ENCODE measurements around the gene PPM1A. TPM values are rescaled to one million over a fixed set of nuclear protein-coding genes. Genes with fewer than 3 reads are reported as not detected.
"Not testable (repeated sequence)": the region's sequence is repeated elsewhere in the genome, so short reads cannot be mapped to it uniquely, and the experiment has no call there.

The PPM1A gene
- total RNA-seq, 2 experiments from 2014 or later = 30.4 to 41.5 TPM

GRCh38 chr14:60300019-60300418, 51.0 kb downstream of the PPM1A start:
- intact Hi-C loops (cut with DNase I, micrococcal nuclease) = no loop called here
- CTCF ChIA-PET = interaction anchor here (0.9 to 2.0 kb wide), 6 partner anchors 9 to 262 kb away, joined by 4 to 7 read pairs (median 5); no protein-coding TSS in a partner anchor
- H3K27ac Mint-ChIP-seq = no peak overlapping the region
- H3K4me1 Mint-ChIP-seq = no peaks in the 10 kb centered on the region
- no peaks in the 10 kb centered on the region for H3K9me3 Mint-ChIP-seq (ENCODE audit: low read depth)
- H3K36me3 Mint-ChIP-seq (ENCODE audit: low read depth) = no peaks in the 10 kb centered on the region
- POLR2A ChIA-PET = no interaction called here
- DNase-seq (no peak), ATAC-seq (no peak)
- H3K27me3 Mint-ChIP-seq = no peaks in the 10 kb centered on the region
- H3K4me3 Mint-ChIP-seq = no peak overlapping the region

GRCh38 chr14:60301685-60302084, 52.7 kb downstream of the PPM1A start:
- no peak for ATAC-seq
- H3K27me3 Mint-ChIP-seq = no peaks in the 10 kb centered on the region
- no peaks in the 10 kb centered on the region for H3K36me3 Mint-ChIP-seq (ENCODE audit: low read depth)
- H3K4me3 Mint-ChIP-seq = no peak overlapping the region
- DNase-seq = no peak
- ChIA-PET POLR2A (no interaction called here), CTCF (interaction anchor here (0.7 to 1.2 kb wide), 3 partner anchors 38 to 983 kb away, joined by 3 read pairs; no protein-coding TSS in a partner anchor)
- no peak overlapping the region for H3K27ac Mint-ChIP-seq
- H3K4me1 Mint-ChIP-seq = no peaks in the 10 kb centered on the region
- intact Hi-C loops (cut with DNase I, micrococcal nuclease) = no loop called here
- H3K9me3 Mint-ChIP-seq (ENCODE audit: low read depth) = peaks cover 4% of the 10 kb centered on the region

GRCh38 chr14:60302663-60303062, 53.6 kb downstream of the PPM1A start:
- no peak for ATAC-seq
- POLR2A ChIA-PET = no interaction called here
- Mint-ChIP-seq H3K4me1 (no peaks in the 10 kb centered on the region), H3K36me3 (ENCODE audit: low read depth) (no peaks in the 10 kb centered on the region), H3K9me3 (ENCODE audit: low read depth) (peaks cover 4% of the 10 kb centered on the region), H3K27me3 (no peaks in the 10 kb centered on the region), H3K4me3 (no peak overlapping the region), H3K27ac (no peak overlapping the region)
- CTCF ChIA-PET = interaction anchor here (0.6 to 1.2 kb wide), 2 partner anchors 17 to 520 kb away, joined by 3 read pairs; no protein-coding TSS in a partner anchor
- DNase-seq = no peak
- intact Hi-C loops (cut with DNase I, micrococcal nuclease) = no loop called here

- H3K27ac Mint-ChIP-seq = no peak overlapping the region
- intact Hi-C loops (cut with DNase I, micrococcal nuclease) = no loop called here
- no peaks in the 10 kb centered on the region for H3K27me3 Mint-ChIP-seq
- POLR2A ChIA-PET = no interaction called here
- CTCF ChIA-PET = interaction anchor here (1.2 kb wide), 1 partner anchor 18 kb away, joined by 3 read pairs; no protein-coding TSS in a partner anchor
- peaks cover 4% of the 10 kb centered on the region for H3K9me3 Mint-ChIP-seq (ENCODE audit: low read depth)
- H3K36me3 Mint-ChIP-seq (ENCODE audit: low read depth) = no peaks in the 10 kb centered on the region
- no peak for ATAC-seq
- H3K4me1 Mint-ChIP-seq = no peaks in the 10 kb centered on the region
- no peak overlapping the region for H3K4me3 Mint-ChIP-seq
- DNase-seq = no peak
Observed at GRCh38 chr14:60303745-60304144, 54.7 kb downstream of the PPM1A start.

GRCh38 chr14:60304509-60304908, 55.5 kb downstream of the PPM1A start:
- H3K27ac Mint-ChIP-seq = no peak overlapping the region
- H3K4me3 Mint-ChIP-seq = no peak overlapping the region
- ChIA-PET POLR2A (no interaction called here), CTCF (no interaction called here)
- ATAC-seq = no peak
- no peaks in the 10 kb centered on the region for H3K36me3 Mint-ChIP-seq (ENCODE audit: low read depth)
- H3K4me1 Mint-ChIP-seq = no peaks in the 10 kb centered on the region
- intact Hi-C loops (cut with DNase I, micrococcal nuclease) = no loop called here
- H3K27me3 Mint-ChIP-seq = no peaks in the 10 kb centered on the region
- H3K9me3 Mint-ChIP-seq (ENCODE audit: low read depth) = peaks cover 4% of the 10 kb centered on the region
- no peak for DNase-seq

GRCh38 chr14:60309867-60310552, 61.0 kb downstream of the PPM1A start:
- ATAC-seq = no peak
- Mint-ChIP-seq H3K4me1 (no peaks in the 10 kb centered on the region), H3K4me3 (no peak overlapping the region), H3K36me3 (ENCODE audit: low read depth) (no peaks in the 10 kb centered on the region), H3K27me3 (peaks cover 6% of the 10 kb centered on the region), H3K27ac (no peak overlapping the region), H3K9me3 (ENCODE audit: low read depth) (peaks cover 4% of the 10 kb centered on the region)
- CTCF ChIA-PET = interaction anchor here (1.1 to 1.7 kb wide), 4 partner anchors 10 to 44 kb away, joined by 3 to 5 read pairs (median 4); no protein-coding TSS in a partner anchor
- DNase-seq = no peak
- POLR2A ChIA-PET = interaction anchor here (0.7 kb wide), 1 partner anchor 64 kb away, joined by 6 read pairs; no protein-coding TSS in a partner anchor
- intact Hi-C loops (cut with DNase I, micrococcal nuclease) = no loop called here

GRCh38 chr14:60311417-60311816, 62.4 kb downstream of the PPM1A start:
- POLR2A ChIA-PET = no interaction called here
- DNase-seq (no peak), ATAC-seq (no peak)
- Mint-ChIP-seq H3K36me3 (ENCODE audit: low read depth) (no peaks in the 10 kb centered on the region), H3K4me3 (no peak overlapping the region), H3K27me3 (peaks cover 7% of the 10 kb centered on the region), H3K4me1 (no peaks in the 10 kb centered on the region), H3K27ac (no peak overlapping the region), H3K9me3 (ENCODE audit: low read depth) (no peaks in the 10 kb centered on the region)
- intact Hi-C loops (cut with DNase I, micrococcal nuclease) = no loop called here
- CTCF ChIA-PET = interaction anchor here (1.3 kb wide), 1 partner anchor 45 kb away, joined by 5 read pairs; no protein-coding TSS in a partner anchor

- DNase-seq = no peak
- H3K4me1 Mint-ChIP-seq = no peaks in the 10 kb centered on the region
- no peak overlapping the region for H3K27ac Mint-ChIP-seq
- intact Hi-C loops (cut with DNase I, micrococcal nuclease) = no loop called here
- H3K27me3 Mint-ChIP-seq = peaks cover 9% of the 10 kb centered on the region
- no peak overlapping the region for H3K4me3 Mint-ChIP-seq
- no peak for ATAC-seq
- no peaks in the 10 kb centered on the region for H3K9me3 Mint-ChIP-seq (ENCODE audit: low read depth)
- H3K36me3 Mint-ChIP-seq (ENCODE audit: low read depth) = no peaks in the 10 kb centered on the region
- ChIA-PET POLR2A (no interaction called here), CTCF (no interaction called here)
Observed at GRCh38 chr14:60313093-60313492, 64.1 kb downstream of the PPM1A start.

GRCh38 chr14:60315196-60315990, 66.4 kb downstream of the PPM1A start:
- Mint-ChIP-seq H3K36me3 (ENCODE audit: low read depth) (no peaks in the 10 kb centered on the region), H3K27ac (no peak overlapping the region), H3K4me3 (no peak overlapping the region), H3K9me3 (ENCODE audit: low read depth) (no peaks in the 10 kb centered on the region), H3K4me1 (no peaks in the 10 kb centered on the region), H3K27me3 (peaks cover 16% of the 10 kb centered on the region)
- intact Hi-C loops (cut with DNase I, micrococcal nuclease) = no loop called here
- DNase-seq = no peak
- ChIA-PET CTCF (interaction anchor here (2.4 kb wide), 1 partner anchor 12 kb away, joined by 11 read pairs; no protein-coding TSS in a partner anchor), POLR2A (no interaction called here)
- no peak for ATAC-seq

- CTCF ChIA-PET = interaction anchor here (0.6 to 2.4 kb wide), 2 partner anchors 10 to 240 kb away, joined by 3 to 11 read pairs; no protein-coding TSS in a partner anchor
- Mint-ChIP-seq H3K4me1 (no peaks in the 10 kb centered on the region), H3K27ac (no peak overlapping the region), H3K36me3 (ENCODE audit: low read depth) (no peaks in the 10 kb centered on the region), H3K4me3 (no peak overlapping the region), H3K27me3 (peaks cover 12% of the 10 kb centered on the region), H3K9me3 (ENCODE audit: low read depth) (no peaks in the 10 kb centered on the region)
- intact Hi-C loops (cut with DNase I, micrococcal nuclease) = no loop called here
- no peak for ATAC-seq
- no peak for DNase-seq
- POLR2A ChIA-PET = no interaction called here
Observed at GRCh38 chr14:60317609-60318008, 68.6 kb downstream of the PPM1A start.

- intact Hi-C loops (cut with DNase I, micrococcal nuclease); CTCF ChIA-PET; H3K9me3 Mint-ChIP-seq (ENCODE audit: low read depth); H3K4me3 Mint-ChIP-seq; H3K27ac Mint-ChIP-seq; DNase-seq; H3K4me1 Mint-ChIP-seq; POLR2A ChIA-PET; H3K36me3 Mint-ChIP-seq (ENCODE audit: low read depth); ATAC-seq: not testable (repeated sequence)
- H3K27me3 Mint-ChIP-seq = peaks cover 10% of the 10 kb centered on the region
Observed at GRCh38 chr14:60320860-60321259, 71.8 kb downstream of the PPM1A start.
